PC-3 (cell line): Measurements from ENCODE around the gene SEC14L3. TPM values are rescaled to one million over a fixed set of nuclear protein-coding genes. Genes with fewer than 3 reads are reported as not detected.

ENCODE experiments used
- ATAC-seq: fragments of 200-7000 bp; cut with Tn5 transposase; 2 replicates; pipeline ENCODE4 v1.9.1; 2020; ENCODE audit warnings: mild to moderate bottlenecking, moderate library complexity
- BruUV-seq: library from RNA; stranded (reverse); fragments of 400-500 nt; replicated peaks from 2 replicates; lab custom pipeline; 2021; lab: Mats Ljungman, UMichigan
- CTCF ChIA-PET: fragments of 300-600 bp; sonication (Branson Sonifier 250); formaldehyde crosslinking; loops from one replicate; lab custom pipeline; 2022; ENCODE audit warnings: antibody characterized with exemption; lab: Charles Lee
- POLR2A ChIA-PET: fragments of 300-600 bp; sonication (Branson Sonifier 250); formaldehyde crosslinking; loops from one replicate; lab custom pipeline; 2022; ENCODE audit warnings: antibody characterized with exemption; ENCODE audit not compliant: unreplicated experiment; lab: Charles Lee
- DNase-seq: peaks from one replicate; pipeline ENCODE4 v3.0.0-alpha.2; 2015
- H2AFZ ChIP-seq: fragments of 300-600 bp; sonication (generic); 2 replicates; pipeline ENCODE4 v1.6.0; 2016; ENCODE audit warnings: antibody characterized with exemption, low read length
- H3F3A ChIP-seq: fragments of 300-600 bp; sonication (generic); one replicate; pipeline ENCODE4 v1.6.0; 2017; ENCODE audit warnings: antibody characterized with exemption, low read length, control low read depth, mild to moderate bottlenecking; ENCODE audit not compliant: unreplicated experiment
- H3K27ac ChIP-seq: fragments of 300-600 bp; sonication (generic); 2 replicates; pipeline ENCODE4 v1.5.1; 2016; ENCODE audit warnings: mild to moderate bottlenecking, low read length
- H3K27me3 ChIP-seq: fragments of 300-600 bp; sonication (generic); 2 replicates; pipeline ENCODE4 v1.6.1; 2016; ENCODE audit warnings: low read length, mixed read lengths
- H3K36me3 ChIP-seq: fragments of 300-600 bp; sonication (generic); 2 replicates; pipeline ENCODE4 v1.6.1; 2016; ENCODE audit warnings: low read depth, mixed run types, low read length, mixed read lengths
- H3K4me1 ChIP-seq: fragments of 300-600 bp; sonication (generic); 2 replicates; pipeline ENCODE4 v1.5.1; 2016; ENCODE audit warnings: low read length; ENCODE audit not compliant: insufficient read depth
- H3K4me2 ChIP-seq: fragments of 300-600 bp; sonication (generic); 2 replicates; pipeline ENCODE4 v1.6.0; 2016; ENCODE audit warnings: low read length
- H3K4me3 ChIP-seq: fragments of 300-600 bp; sonication (generic); 2 replicates; pipeline ENCODE4 v1.5.1; 2016; ENCODE audit warnings: mild to moderate bottlenecking, low read length, mixed read lengths
- H3K79me2 ChIP-seq: fragments of 300-600 bp; sonication (generic); 2 replicates; pipeline ENCODE4 v1.6.1; 2017; ENCODE audit warnings: low read length, mixed read lengths
- H3K9ac ChIP-seq: fragments of 300-600 bp; sonication (generic); 2 replicates; pipeline ENCODE4 v1.6.0; 2016; ENCODE audit warnings: mild to moderate bottlenecking, low read length
- H3K9me2 ChIP-seq: fragments of 300-600 bp; sonication (generic); replicated peaks from 2 replicates; pipeline ENCODE4 v1.6.1; 2016; ENCODE audit warnings: mixed run types, low read length, mixed read lengths
- H3K9me3 ChIP-seq: fragments of 300-600 bp; sonication (generic); 2 replicates; pipeline ENCODE4 v1.6.1; 2016; ENCODE audit warnings: low read length, mixed read lengths
- H4K20me1 ChIP-seq: fragments of 300-600 bp; sonication (generic); 2 replicates; pipeline ENCODE4 v1.6.1; 2016; ENCODE audit warnings: low read length, mixed read lengths
- EZH2 ChIP-seq: fragments of 300-600 bp; sonication (generic); IDR thresholded peaks from one replicate; pipeline ENCODE4 v1.6.1; 2017; ENCODE audit warnings: antibody characterized with exemption, mild to moderate bottlenecking, low read length; ENCODE audit not compliant: unreplicated experiment
- EZH2phosphoT487 ChIP-seq: fragments of 300-600 bp; sonication (generic); IDR thresholded peaks from 2 replicates; pipeline ENCODE4 v1.6.1; 2018; ENCODE audit warnings: mild to moderate bottlenecking, antibody characterized with exemption, low read length, borderline replicate concordance
- intact Hi-C: fragments of 100-400 bp; cut with micrococcal nuclease; formaldehyde crosslinking; loops from 2 replicates; pipeline ENCODE4 v1.9.0; 2023
- total RNA-seq: library from RNA; depleted of rRNA; stranded (reverse); fragments of >200 nt; gene quantifications from 2 replicates; pipeline ENCODE4 v1.2.3, GENCODE V29; 2014
- TF ChIP-seq, protein P1 (sequence below): fragments of 300-600 bp; sonication (generic); conservative IDR thresholded peaks from 2 replicates; pipeline ENCODE4 v1.5.1; 2017; ENCODE audit warnings: antibody characterized with exemption, low read depth, mild to moderate bottlenecking, low read length

The SEC14L3 gene
- total RNA-seq, 1 experiment from 2014 or later, result not detected

DNA sequence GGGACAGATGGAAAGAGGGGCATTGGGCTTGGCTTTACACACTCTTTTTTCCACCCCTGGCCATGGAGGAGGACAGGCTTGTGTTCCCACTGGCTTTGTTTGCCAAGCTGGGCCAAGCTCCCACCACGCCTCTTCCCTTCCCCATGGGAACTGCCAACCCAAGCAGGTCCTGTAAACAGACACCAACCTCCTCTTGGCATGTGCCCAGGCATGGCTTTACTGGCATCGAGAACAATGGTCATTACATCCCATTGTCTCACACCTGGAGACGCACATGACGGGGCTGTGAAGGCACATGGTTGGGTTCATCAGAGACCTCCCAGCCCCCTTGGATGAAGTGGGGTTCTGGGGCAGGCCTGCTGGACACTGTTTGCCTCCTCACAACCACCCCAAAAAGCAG lies 11.7 kb downstream of the SEC14L3 start:
- CTCF ChIA-PET, result no interaction called here

DNA sequence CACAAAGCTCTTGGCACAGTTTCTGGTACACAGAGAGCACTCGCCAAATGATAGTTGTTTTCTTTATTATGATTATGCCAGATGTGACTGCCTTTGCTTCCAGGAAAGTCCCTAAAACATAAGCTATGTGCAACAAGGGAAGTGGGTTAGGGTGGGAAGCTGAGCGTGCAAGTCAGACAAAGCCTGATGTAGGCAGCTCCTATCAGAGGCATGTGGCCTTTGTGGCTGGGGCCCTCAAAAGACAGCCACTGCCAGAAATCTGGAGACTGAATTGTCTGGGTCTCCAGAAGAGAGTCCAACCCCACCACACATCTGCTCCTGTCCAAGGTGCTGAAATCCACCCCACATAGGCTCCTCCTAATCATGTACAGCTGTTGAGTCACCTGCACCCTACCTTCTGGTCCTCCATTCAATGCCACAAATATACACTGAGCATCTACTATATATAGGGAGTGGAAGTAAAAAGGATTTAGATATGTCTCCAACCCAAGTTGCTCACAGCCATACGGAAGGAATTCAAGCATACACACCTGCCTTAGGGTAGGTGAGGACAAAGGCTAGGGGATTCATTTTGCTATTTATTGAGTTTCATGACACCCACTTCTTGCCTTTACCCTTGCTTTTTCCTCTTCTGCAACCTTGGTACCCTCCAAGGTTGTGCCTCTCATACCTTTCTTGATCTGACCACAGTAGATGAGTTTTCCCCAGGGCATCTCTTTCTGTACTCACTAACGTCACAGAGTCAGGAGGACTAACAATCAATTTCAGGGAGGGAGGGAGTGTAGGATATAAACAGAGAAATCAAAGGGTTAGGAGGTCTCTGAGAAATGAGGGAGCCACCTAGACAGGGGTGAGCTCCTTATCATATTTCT lies 12.4 kb downstream of the SEC14L3 start:
- ATAC-seq (no peak), DNase-seq (peak; percentile 17)
- ChIA-PET POLR2A (no interaction called here), CTCF (no interaction called here)
- Histone ChIP-seq H3K27ac (no peak overlapping the region), H3K9me3 (no peaks in the 10 kb centered on the region), H4K20me1 (no peaks in the 10 kb centered on the region), H3K9me2 (no peaks in the 10 kb centered on the region), H3K4me1 (no peaks in the 10 kb centered on the region), H3K36me3 (no peaks in the 10 kb centered on the region), H2AFZ (no peak overlapping the region), H3K4me3 (no peak overlapping the region), H3K79me2 (no peaks in the 10 kb centered on the region), H3K4me2 (no peak overlapping the region), H3K27me3 (no peaks in the 10 kb centered on the region), H3K9ac (no peak overlapping the region), H3F3A (no peaks in the 10 kb centered on the region)
- TF ChIP-seq EZH2, result no peak
- TF ChIP-seq EZH2phosphoT487, result no peak
- TF ChIP-seq, protein P1, sequence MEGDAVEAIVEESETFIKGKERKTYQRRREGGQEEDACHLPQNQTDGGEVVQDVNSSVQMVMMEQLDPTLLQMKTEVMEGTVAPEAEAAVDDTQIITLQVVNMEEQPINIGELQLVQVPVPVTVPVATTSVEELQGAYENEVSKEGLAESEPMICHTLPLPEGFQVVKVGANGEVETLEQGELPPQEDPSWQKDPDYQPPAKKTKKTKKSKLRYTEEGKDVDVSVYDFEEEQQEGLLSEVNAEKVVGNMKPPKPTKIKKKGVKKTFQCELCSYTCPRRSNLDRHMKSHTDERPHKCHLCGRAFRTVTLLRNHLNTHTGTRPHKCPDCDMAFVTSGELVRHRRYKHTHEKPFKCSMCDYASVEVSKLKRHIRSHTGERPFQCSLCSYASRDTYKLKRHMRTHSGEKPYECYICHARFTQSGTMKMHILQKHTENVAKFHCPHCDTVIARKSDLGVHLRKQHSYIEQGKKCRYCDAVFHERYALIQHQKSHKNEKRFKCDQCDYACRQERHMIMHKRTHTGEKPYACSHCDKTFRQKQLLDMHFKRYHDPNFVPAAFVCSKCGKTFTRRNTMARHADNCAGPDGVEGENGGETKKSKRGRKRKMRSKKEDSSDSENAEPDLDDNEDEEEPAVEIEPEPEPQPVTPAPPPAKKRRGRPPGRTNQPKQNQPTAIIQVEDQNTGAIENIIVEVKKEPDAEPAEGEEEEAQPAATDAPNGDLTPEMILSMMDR, result no peak
- no TSS peak for BruUV-seq
- intact Hi-C loops, result no loop called here

More for the DNA sequence above, 11.7 kb downstream of the SEC14L3 start:
- ATAC-seq (peak; percentile 40; the same call in 1 of the 2 replicates), DNase-seq (peak; percentile 15)
- intact Hi-C loops, result no loop called here
- BruUV-seq, result no TSS peak
- Histone ChIP-seq H3K4me3 (no peak overlapping the region), H2AFZ (no peak overlapping the region), H3K9ac (no peak overlapping the region), H3K9me2 (no peaks in the 10 kb centered on the region), H3K79me2 (no peaks in the 10 kb centered on the region), H3F3A (no peaks in the 10 kb centered on the region), H3K4me1 (no peaks in the 10 kb centered on the region), H3K27me3 (no peaks in the 10 kb centered on the region), H3K27ac (no peak overlapping the region), H3K9me3 (no peaks in the 10 kb centered on the region), H3K36me3 (no peaks in the 10 kb centered on the region), H4K20me1 (no peaks in the 10 kb centered on the region), H3K4me2 (no peak overlapping the region)
- POLR2A ChIA-PET, result no interaction called here
- TF ChIP-seq EZH2phosphoT487 (no peak), EZH2 (no peak)
- TF ChIP-seq, protein P1, result no peak

DNA sequence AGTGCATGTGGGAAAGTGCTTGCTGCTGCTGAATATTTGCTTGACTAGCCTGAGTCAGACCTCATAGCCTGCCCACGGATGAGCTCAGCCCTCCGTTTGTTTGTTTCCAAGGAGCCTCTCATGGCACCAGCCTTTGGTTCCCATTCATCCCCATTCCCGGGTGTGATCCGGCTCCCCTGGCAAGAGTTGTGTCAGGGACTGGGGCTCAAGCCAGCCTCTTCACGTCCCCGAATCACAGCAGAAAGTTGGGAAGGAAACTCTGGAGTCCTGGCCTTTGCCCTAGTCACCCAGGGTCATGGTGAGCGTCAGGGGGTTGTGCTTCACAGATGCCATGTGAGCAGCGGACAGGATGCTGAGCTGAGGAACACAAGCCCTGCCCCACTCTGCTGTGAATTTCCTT lies 13.8 kb downstream of the SEC14L3 start:
- no peaks in the 10 kb centered on the region for H3F3A ChIP-seq
- ATAC-seq, result 0 out of 2 replicates have a peak, but pooled peaks have one; percentile 15
- no peak for TF ChIP-seq EZH2
- TF ChIP-seq EZH2phosphoT487, result no peak
- TF ChIP-seq, protein P1, result no peak
- H3K27ac ChIP-seq, result 0 out of 2 replicates have a peak overlapping the region, but pooled peaks have one; percentile 16
- H3K27me3 ChIP-seq, result no peaks in the 10 kb centered on the region
- H3K9me3 ChIP-seq, result no peaks in the 10 kb centered on the region
- no peaks in the 10 kb centered on the region for H3K4me1 ChIP-seq
- H2AFZ ChIP-seq, result no peak overlapping the region
- H4K20me1 ChIP-seq, result no peaks in the 10 kb centered on the region
- BruUV-seq, result no TSS peak
- H3K9ac ChIP-seq, result no peak overlapping the region
- ChIA-PET CTCF (no interaction called here), POLR2A (no interaction called here)
- H3K36me3 ChIP-seq, result no peaks in the 10 kb centered on the region
- no peak overlapping the region for H3K4me2 ChIP-seq
- H3K4me3 ChIP-seq, result no peak overlapping the region
- no peaks in the 10 kb centered on the region for H3K79me2 ChIP-seq
- H3K9me2 ChIP-seq, result no peaks in the 10 kb centered on the region
- peak; percentile 8 for DNase-seq
- intact Hi-C loops, result no loop called here
